Adipocyte (in vitro differentiated cells): ENCODE data around the gene EYA2.

ENCODE experiments used
- DNase-seq: peaks from one replicate; pipeline ENCODE4 v3.0.0-alpha.2; 2015; ENCODE audit warnings: low read depth
- H3K27me3 ChIP-seq: replicated peaks from 2 replicates; pipeline ENCODE4 v1.7.0; 2013; ENCODE audit warnings: mild to moderate bottlenecking, low read length, moderate library complexity; ENCODE audit not compliant: control insufficient read depth, insufficient read depth
- H3K36me3 ChIP-seq: 2 replicates; pipeline ENCODE4 v1.7.0; 2013; ENCODE audit warnings: low read length, mild to moderate bottlenecking, moderate library complexity; ENCODE audit not compliant: control insufficient read depth, insufficient read depth, severe bottlenecking
- H3K4me1 ChIP-seq: 2 replicates; pipeline ENCODE4 v1.7.0; 2013; ENCODE audit warnings: mild to moderate bottlenecking, low read length, moderate library complexity; ENCODE audit not compliant: control insufficient read depth, insufficient read depth
- H3K4me3 ChIP-seq: 2 replicates; pipeline ENCODE4 v1.7.0; 2013; ENCODE audit warnings: mild to moderate bottlenecking, low read length, moderate library complexity
- H3K9ac ChIP-seq: 2 replicates; pipeline ENCODE4 v1.7.0; 2013; ENCODE audit warnings: mild to moderate bottlenecking, low read length, moderate library complexity
- H3K9me3 ChIP-seq: 2 replicates; pipeline ENCODE4 v1.7.0; 2013; ENCODE audit warnings: mild to moderate bottlenecking, low read length, moderate library complexity; ENCODE audit not compliant: control insufficient read depth

EYA2 gene

DNA sequence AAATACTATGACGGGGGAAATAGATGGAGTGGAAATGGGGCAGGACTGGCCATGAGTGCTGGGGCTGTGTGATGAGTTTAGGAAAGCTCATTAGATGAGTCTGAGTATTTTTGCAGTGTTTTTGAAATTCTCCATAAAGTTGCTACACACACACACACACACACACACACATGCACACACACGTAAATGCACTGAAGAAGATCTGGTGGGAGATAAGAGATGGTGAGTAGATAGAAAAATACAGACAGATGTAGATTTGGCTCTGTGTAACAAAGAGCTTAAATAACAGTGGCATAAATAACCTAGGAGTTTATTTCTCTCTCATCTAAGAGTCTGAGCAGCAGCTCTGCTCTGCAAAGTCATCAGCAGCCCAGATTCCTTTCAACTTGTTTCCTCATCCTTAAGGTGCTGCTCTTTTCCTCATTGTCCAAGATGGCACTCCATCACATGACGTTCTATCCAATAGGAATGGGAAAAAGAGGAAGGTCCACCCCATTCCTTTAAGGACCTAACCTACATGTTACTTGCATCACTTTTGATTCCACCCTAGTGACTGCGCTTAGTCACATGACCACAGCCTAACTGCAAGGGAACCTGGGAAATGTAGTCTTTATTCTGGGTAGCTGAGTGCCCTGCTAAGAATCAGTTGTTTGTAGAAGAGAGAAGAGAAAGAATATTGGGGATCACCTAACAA is 76.4 kb downstream of the EYA2 start:
- H3K4me3 ChIP-seq, result peak overlapping the region; percentile 43
- H3K36me3 ChIP-seq, result no peaks in the 10 kb centered on the region
- no peaks in the 10 kb centered on the region for H3K27me3 ChIP-seq
- H3K4me1 ChIP-seq, result peaks cover 27% of the 10 kb centered on the region
- DNase-seq, result peak; percentile 80
- H3K9me3 ChIP-seq, result no peaks in the 10 kb centered on the region
- H3K9ac ChIP-seq, result peak overlapping the region; percentile 59

DNA sequence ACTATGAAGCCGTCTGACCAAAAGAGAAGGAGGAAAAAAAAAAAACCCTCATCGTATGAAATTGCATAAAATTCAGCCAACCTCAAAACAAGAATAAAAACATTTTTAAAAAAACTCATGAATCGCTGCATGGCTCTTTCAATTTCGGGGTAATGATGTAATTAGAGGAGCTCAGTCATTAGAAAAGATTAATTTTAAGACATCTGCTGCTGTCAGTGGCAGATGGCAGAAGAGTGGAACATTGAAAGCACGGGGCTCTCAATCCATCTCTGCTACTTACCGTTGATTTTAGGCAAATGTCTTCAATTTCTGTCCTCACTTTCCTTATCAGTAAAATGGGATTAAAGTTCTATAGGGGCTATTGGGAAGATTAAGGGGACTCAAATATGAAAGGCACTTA is 79.1 kb downstream of the EYA2 start:
- H3K4me1 ChIP-seq, result peaks cover 29% of the 10 kb centered on the region
- H3K9me3 ChIP-seq, result no peaks in the 10 kb centered on the region
- no peak overlapping the region for H3K4me3 ChIP-seq
- H3K27me3 ChIP-seq, result peaks cover 3% of the 10 kb centered on the region
- DNase-seq, result no peak
- H3K36me3 ChIP-seq, result no peaks in the 10 kb centered on the region
- H3K9ac ChIP-seq, result no peak overlapping the region

DNA sequence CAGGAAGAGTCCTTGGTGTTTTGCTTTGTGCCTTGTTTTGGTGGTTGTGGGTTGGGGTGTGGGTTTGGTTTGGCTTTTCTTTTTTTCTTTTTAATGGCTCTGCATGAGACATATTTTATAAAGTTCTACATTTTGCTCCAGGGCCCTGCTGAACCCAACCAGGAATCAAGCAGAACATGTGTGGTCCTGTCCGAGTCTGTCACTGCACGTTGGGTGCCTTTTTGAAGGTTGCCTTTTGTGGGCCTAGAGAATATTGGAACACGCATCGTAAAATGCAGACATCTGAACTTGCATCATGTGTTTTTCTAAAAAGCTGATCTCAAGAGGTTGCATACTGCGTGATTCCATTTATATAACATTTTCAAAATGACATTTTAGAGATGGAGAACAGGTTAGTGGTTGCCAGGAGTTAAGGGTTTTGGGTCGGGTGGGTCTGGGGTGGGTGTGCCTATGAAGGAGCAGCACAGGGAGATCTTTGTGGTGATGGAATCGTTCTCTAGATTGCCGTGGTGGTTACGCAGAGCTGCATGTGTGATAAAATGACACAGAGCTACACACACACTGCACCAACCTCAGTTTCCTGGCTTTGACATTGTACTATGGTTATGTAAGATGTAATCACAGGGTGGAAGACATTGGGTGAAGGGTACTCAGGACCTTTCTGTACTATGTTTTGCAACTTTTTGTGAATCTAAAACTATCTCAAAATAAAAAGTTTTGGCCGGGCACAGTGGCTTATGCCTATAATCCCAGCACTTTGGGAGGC is 80.2 kb downstream of the EYA2 start:
- no peak for DNase-seq
- H3K4me1 ChIP-seq, result peaks cover 35% of the 10 kb centered on the region
- H3K9ac ChIP-seq, result no peak overlapping the region
- H3K9me3 ChIP-seq, result no peaks in the 10 kb centered on the region
- no peaks in the 10 kb centered on the region for H3K36me3 ChIP-seq
- H3K27me3 ChIP-seq, result peaks cover 8% of the 10 kb centered on the region
- no peak overlapping the region for H3K4me3 ChIP-seq

DNA sequence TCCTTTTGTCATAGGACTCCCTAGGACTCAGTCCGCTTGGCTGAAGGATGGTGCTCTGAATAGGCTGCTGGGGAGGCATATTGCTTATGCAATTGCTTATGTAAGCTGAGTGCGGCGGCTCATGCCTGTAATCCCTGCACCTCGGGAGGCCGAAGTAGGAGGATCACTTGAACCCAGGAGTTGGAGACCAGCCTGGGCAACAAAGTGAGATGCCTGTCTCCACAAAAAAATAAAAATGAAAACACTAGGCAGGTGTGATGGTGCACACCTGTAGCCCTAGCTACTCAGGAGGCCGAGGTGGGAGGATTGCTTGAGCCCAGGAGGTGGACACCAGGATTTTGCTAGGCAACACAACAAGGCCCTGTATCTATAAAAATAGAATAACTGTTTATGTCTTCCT is 81.3 kb downstream of the EYA2 start:
- H3K36me3 ChIP-seq, result no peaks in the 10 kb centered on the region
- H3K9me3 ChIP-seq, result no peaks in the 10 kb centered on the region
- no peak for DNase-seq
- no peak overlapping the region for H3K9ac ChIP-seq
- H3K27me3 ChIP-seq, result peaks cover 10% of the 10 kb centered on the region
- H3K4me1 ChIP-seq, result peaks cover 27% of the 10 kb centered on the region
- H3K4me3 ChIP-seq, result no peak overlapping the region

DNA sequence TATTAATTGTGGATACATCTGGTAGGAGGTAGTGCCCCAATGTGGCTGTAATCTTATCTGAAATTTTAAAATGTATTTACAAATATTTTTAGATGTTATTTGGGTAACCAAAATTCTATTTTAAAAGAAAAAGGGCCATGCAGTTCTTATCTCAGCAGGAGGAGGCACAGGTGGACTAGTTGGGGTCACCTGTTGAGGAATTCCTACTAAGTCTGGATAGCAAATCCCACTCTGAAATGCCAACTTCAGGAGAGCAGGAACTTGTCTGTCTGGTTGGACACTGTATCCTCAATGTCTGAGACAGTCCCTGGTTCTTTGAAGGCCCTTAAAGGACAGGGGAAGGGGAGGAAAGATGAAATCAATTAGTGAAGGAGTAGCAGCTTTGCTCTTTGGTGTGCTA is 82.6 kb downstream of the EYA2 start:
- Histone ChIP-seq H3K36me3 (no peaks in the 10 kb centered on the region), H3K4me3 (no peak overlapping the region), H3K9me3 (no peaks in the 10 kb centered on the region), H3K4me1 (peaks cover 24% of the 10 kb centered on the region), H3K9ac (no peak overlapping the region), H3K27me3 (peaks cover 10% of the 10 kb centered on the region)
- DNase-seq, result no peak

DNA sequence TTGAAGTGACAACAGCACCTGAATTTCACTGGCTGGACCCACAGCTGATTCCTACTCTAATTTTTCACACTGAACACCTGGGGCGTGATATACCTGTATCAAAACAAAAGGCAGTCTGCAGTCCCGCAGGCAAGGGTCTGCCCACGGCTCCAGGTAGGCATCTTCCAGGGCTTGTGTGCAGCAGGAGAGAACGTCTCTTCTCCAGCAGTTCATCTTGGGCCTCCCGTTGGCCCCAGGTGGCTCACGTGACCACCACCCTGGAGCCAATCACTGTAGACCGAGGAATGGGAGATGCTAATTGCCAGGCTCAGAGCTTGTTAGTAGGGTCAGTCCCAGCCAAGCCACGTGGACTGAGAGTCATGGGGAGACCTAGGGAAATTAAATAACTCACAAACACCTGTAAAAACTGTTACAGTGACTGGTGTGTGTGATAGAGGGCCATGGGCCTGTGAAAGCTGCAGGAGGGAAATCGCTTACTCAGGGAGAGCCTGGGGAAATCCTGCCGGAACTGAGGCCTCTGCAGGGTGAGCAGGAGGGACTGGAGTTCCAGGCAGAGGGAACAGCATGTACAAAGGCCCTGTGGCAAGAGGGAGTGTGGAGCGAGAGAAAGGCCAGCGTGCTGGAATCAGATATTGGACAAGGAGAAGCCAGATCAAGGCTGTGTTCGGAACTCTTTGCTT is 83.4 kb downstream of the EYA2 start:
- DNase-seq, result no peak
- Histone ChIP-seq H3K4me3 (no peak overlapping the region), H3K4me1 (peaks cover 24% of the 10 kb centered on the region), H3K36me3 (no peaks in the 10 kb centered on the region), H3K9ac (no peak overlapping the region), H3K27me3 (peaks cover 10% of the 10 kb centered on the region), H3K9me3 (peaks cover 3% of the 10 kb centered on the region)

DNA sequence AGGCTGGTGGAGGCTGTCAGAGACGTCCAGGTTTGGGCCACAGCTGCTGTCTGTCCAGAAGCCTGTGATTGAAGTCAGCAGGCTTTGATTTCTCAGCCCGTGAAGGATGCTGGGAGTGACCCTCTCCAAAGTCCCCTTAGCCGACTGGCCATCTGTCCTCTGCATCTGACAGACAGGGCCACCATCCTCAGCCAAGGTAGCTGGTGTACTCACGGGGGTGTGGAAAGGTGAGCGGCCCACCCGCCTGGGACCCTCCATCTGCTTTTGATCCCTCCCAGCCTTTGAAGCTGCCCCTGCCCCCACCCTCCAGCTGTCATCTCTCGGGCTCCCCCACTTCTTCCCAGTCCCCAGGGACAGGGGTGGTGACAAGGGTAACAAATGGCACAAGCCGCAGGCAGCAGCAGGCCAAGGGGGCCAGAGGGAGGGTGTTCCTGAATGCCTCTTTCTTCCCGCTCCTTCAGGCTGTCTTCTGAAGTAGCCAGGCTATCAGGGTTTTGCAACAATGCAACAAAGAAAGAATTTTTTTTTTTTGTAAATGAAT is 84.4 kb downstream of the EYA2 start:
- peaks cover 8% of the 10 kb centered on the region for H3K9me3 ChIP-seq
- no peaks in the 10 kb centered on the region for H3K36me3 ChIP-seq
- no peak overlapping the region for H3K9ac ChIP-seq
- DNase-seq, result peak; percentile 29
- no peak overlapping the region for H3K4me3 ChIP-seq
- peaks cover 31% of the 10 kb centered on the region for H3K4me1 ChIP-seq
- peaks cover 10% of the 10 kb centered on the region for H3K27me3 ChIP-seq

DNA sequence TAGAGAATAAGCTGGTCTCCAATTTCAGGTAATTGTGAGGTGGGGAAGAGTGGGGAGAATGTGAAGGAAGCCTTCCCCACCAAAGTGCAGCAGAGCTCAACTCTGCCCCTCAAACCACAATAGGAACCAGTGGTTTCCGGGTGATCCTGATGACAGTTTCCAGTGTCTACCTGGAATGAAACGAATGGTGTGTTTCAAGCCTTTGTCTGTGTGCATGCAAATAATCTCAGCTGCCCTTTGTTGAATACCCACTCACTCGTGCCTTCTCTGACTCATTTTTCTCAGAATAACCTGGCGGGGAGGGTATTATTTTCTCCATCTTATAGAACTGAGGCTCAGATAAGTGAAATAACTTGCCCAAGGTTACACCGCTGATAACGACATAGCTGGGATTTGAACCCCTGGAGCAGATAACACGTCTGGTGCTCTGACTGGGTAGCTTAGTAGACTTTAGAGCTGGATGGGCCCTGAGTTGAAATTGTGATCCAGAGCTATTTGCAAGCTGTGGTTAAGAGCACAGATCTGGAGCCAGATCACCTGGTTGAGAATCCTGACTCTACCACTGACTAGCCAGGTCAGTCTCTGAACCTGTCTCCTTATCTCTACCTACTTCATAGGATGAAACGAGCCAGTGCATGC is 85.1 kb downstream of the EYA2 start:
- H3K9me3 ChIP-seq, result peaks cover 8% of the 10 kb centered on the region
- H3K27me3 ChIP-seq, result peaks cover 10% of the 10 kb centered on the region
- peaks cover 35% of the 10 kb centered on the region for H3K4me1 ChIP-seq
- H3K4me3 ChIP-seq, result no peak overlapping the region
- no peak overlapping the region for H3K9ac ChIP-seq
- no peaks in the 10 kb centered on the region for H3K36me3 ChIP-seq
- no peak for DNase-seq

DNA sequence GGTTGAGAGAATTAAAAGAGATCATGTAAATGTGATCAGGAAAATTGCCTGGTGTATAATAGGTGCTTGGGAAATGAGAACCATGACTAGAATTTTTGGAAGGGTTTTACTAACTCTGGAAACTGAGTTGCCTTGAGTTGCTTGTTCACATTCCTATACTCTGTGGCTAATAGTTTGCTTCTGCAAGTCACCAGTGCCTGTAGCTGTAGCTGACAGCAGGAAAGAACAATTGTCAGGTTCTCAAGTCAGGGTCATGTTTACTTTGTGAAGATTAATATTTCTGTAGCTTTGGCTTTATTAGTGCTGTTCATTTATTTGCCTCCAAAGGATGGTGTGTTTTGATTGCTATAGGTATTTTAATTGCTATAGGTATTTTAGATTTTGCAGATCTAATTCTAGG is 86.5 kb downstream of the EYA2 start:
- Histone ChIP-seq H3K4me1 (peaks cover 36% of the 10 kb centered on the region), H3K9me3 (peaks cover 8% of the 10 kb centered on the region), H3K27me3 (peaks cover 10% of the 10 kb centered on the region), H3K9ac (no peak overlapping the region), H3K4me3 (no peak overlapping the region), H3K36me3 (no peaks in the 10 kb centered on the region)
- no peak for DNase-seq

DNA sequence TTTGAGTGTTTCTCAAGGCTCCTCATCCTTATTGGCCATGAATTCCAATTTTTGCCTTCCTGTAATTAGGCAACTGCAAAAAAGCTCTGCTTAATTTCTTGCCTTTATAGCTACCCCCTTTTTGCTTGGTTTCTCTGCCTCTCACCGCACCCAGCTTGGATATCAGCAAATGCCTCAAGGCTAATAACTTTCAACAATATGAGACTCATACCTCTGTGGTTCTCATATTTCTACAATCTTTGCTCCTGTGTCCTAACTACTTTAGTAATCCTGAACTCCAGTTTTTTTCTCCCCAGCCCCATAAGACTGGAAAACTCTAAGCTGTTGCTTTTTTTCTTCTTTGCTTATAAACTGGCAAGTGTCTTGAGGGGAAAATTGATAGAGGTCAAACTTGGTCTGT is 88.8 kb downstream of the EYA2 start:
- Histone ChIP-seq H3K9ac (no peak overlapping the region), H3K36me3 (no peaks in the 10 kb centered on the region), H3K4me3 (no peak overlapping the region), H3K27me3 (peaks cover 10% of the 10 kb centered on the region), H3K9me3 (peaks cover 8% of the 10 kb centered on the region), H3K4me1 (peaks cover 46% of the 10 kb centered on the region)
- DNase-seq, result peak; percentile 34

DNA sequence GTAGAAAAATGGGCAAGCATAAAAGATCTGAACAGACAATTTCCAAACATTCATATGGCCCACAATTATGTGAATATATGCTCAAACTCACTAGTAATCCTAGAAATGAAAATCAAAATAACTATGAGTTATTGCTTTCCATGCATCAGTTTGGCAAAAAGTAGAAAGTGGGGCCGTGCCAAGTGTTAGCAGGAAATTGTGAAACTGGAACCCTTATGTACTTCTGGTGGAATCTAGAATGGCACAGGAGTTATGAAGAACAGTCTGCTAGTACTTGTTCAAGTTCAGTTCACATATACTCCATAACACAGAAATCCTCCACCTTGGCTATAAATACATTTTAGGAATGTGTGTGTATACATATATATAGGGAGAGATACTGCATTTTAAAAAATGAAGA is 89.8 kb downstream of the EYA2 start:
- no peak overlapping the region for H3K4me3 ChIP-seq
- DNase-seq, result peak; percentile 86
- H3K9me3 ChIP-seq, result peaks cover 8% of the 10 kb centered on the region
- H3K27me3 ChIP-seq, result peaks cover 5% of the 10 kb centered on the region
- H3K36me3 ChIP-seq, result no peaks in the 10 kb centered on the region
- H3K4me1 ChIP-seq, result peaks cover 38% of the 10 kb centered on the region
- no peak overlapping the region for H3K9ac ChIP-seq
